A673 (cell line): Measurements from ENCODE around the gene PFDN4.

ENCODE experiments used
- EZH2 ChIP-seq: fragments of 200-600 bp; sonication (generic); IDR thresholded peaks from 2 replicates; pipeline ENCODE4 v1.6.1; 2017; ENCODE audit warnings: borderline replicate concordance, low read depth, mild to moderate bottlenecking, mixed read lengths, antibody characterized with exemption, low read length; ENCODE audit not compliant: poor library complexity, severe bottlenecking
- TF ChIP-seq, protein P1 (sequence below): fragments of 300-800, 200-600 bp; sonication (generic); conservative IDR thresholded peaks from 2 replicates; pipeline ENCODE4 v1.5.1; 2017; ENCODE audit warnings: low read depth, mild to moderate bottlenecking, antibody characterized with exemption, low read length, moderate library complexity, mixed read lengths

DNA sequence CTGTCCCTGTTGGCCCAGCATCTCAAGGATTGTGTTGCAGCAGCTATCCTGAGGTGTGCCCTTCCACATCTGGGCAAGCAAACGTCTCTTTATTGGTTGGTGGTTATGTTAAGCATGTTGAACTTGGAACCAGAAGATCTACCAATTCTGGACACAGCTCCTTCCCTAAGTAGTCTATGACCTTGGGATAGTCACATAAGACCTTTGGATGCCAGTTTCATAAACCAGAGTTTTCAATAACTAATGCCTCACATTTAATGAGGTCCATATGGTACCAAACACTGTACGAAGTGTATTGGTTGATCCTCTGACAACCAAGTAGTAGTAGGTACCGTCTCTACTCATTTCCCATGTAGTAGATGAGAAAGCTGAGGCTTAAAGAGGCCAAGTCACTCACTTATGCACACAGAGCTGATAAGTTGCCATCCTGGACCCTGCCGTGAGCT lies 37.8 kb upstream of the PFDN4 start:
- TF ChIP-seq EZH2, result no peak
- TF ChIP-seq, protein P1, sequence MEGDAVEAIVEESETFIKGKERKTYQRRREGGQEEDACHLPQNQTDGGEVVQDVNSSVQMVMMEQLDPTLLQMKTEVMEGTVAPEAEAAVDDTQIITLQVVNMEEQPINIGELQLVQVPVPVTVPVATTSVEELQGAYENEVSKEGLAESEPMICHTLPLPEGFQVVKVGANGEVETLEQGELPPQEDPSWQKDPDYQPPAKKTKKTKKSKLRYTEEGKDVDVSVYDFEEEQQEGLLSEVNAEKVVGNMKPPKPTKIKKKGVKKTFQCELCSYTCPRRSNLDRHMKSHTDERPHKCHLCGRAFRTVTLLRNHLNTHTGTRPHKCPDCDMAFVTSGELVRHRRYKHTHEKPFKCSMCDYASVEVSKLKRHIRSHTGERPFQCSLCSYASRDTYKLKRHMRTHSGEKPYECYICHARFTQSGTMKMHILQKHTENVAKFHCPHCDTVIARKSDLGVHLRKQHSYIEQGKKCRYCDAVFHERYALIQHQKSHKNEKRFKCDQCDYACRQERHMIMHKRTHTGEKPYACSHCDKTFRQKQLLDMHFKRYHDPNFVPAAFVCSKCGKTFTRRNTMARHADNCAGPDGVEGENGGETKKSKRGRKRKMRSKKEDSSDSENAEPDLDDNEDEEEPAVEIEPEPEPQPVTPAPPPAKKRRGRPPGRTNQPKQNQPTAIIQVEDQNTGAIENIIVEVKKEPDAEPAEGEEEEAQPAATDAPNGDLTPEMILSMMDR, result no peak
